HG03066 (cell line): ENCODE data around the gene NKIRAS2.

Experiments
- ATAC-seq: cut with Tn5 transposase; IDR thresholded peaks from one replicate; pipeline ENCODE4 v1.9.1; 2021; ENCODE audit warnings: low read depth; ENCODE audit not compliant: unreplicated experiment

Gene NKIRAS2

DNA sequence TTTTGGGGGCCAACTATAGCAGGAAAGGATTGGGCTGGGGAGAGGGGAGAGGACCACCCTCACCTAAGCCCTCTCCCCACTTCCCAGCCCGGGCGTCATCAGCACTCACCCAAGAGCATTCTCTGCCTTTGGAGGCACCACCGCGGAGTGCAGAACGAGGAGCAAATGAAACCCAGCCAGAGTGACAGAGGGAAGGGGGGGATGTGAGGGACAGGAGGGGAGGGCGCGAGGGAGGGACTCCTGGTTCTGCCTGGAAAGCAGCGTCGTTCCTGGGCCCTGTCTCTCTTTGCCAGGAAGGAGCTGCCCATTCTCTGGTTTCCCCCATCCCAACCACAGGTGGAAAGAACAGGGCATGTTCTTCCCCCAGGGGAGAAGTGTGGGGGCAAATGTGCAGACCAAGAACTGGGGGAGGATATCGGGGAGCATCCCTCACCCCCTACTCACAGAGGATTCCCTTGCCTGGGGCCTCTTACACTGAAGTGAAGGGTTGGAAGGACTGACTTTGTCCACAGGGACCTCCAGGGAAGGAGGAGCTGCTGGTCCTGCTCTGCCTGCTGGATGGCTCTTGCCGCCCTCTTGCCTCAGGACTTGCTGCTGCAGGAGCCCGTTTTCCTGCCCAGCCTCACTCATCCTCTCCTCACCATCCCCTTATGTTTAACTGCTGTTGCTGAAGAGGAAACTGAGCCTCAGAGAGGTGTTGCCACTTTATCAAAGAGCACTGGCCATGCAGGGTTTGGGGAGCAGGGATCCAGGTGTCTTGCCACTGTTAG is 34.0 kb downstream of the NKIRAS2 start:
- ATAC-seq = no peak

DNA sequence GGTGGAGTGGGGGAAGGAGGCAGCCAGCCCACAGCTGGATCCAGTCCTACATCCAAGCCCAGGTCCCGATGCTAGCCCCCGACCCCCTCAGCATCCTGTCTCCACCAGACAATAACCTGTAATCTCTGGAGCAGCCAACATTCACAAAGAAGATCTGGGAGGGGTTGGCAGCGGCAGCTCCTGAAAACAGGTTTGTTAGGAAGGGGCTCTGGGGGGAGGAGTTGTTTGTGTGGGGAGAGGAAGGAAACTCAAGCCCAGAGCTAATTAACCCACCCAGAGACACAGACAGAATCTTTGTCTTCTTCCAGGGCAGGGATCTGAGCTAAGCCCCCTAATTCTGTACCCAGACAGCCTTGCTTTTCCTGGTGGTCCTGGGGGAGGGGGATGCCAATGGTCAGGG is 35.1 kb downstream of the NKIRAS2 start:
- ATAC-seq = no peak

DNA sequence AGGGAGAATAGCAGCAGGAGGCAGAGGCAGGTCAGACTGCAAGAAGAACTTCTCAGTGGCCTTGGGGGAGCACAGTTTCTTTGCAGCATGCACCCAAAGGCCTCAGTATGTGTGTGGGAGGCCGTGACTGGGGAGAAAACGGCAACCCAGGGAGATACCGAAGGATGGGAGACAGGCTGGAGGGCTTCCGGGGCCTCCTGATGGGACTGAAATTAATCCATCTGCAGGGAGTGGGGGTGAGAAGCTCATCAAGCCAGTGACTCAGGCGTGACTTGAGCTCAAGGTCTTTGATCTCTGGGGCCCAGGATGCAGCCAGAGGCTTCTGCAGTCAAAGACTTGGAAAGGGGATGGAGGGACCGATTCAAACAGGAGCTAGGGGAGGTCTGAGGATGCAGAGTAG is 35.6 kb downstream of the NKIRAS2 start:
- ATAC-seq = no peak

DNA sequence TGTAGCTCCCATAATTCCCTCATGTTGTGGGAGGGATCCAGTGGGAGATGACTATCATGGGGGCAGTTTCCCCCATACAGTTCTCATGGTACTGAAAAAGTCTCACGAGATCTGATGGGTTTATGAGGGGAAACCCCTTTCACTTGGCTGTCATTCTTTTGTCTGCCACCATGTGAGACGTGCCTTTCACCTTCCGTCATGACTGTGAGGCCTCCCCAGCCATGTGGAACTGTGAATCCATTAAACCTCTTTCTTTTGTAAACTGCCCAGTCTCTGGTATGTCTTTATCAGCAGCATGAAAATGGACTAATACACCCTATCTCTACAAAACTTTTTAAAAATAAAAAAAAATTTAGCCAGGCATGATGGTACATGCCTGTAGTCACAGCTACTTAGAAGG is 36.7 kb downstream of the NKIRAS2 start:
- no peak for ATAC-seq

DNA sequence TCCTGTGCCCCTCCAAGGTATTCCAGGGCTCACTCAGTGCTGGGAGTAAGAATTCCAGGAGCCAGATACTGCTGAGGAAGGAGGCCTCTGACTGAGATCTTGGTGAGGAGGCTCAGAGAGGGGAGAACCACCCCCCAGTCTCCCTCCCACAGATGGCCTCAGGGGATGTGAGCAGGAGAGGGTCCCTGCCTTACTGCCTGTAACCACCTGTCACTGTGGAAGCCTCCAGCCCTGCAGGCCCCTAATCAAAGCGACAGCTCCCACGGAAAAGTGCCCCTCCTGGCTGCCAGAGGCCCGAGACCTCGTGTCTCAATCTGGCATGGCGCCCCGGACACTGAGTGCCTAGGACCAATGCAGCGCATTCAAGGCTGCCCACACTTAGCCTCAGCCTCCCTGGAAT is 38.2 kb downstream of the NKIRAS2 start:
- ATAC-seq = no peak

DNA sequence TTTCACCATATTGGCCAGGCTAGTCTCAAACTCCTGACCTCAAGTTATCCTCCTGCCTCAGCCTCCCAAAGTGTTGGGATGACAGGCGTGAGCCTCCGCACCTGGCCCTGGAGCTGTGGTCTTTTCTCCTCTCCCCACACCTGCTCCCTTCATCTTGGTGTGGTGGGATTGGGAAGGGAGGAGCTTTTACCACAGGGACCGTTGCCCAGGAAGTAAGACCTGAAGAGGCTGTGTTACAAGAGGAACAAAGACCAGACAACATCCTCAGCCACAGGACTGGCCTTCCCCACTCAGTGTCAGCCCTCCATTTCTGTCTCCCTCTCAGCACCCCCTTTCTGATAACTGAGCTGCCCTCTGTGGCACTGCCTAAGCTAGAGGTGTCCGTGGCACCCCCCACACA is 39.9 kb downstream of the NKIRAS2 start:
- ATAC-seq = no peak

DNA sequence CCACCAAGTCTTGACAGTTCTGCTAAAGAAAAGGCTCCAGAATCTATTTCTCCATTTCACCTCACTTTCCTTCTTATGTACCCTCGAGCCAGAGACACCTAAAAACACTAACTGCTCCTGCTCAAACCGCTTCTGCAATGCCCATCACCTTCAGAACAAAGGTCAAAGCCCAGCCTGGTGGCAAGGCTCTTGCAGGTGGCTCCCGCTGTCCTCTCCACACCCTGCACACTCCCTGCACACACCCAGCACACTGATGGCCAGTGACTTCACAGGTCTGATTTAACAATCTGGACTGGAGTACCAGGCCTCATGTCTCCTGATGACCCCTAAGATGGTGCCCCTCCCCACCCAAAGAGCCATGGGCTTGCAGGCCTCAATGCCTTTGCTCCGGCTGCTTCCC is 40.3 kb downstream of the NKIRAS2 start:
- no peak for ATAC-seq

DNA sequence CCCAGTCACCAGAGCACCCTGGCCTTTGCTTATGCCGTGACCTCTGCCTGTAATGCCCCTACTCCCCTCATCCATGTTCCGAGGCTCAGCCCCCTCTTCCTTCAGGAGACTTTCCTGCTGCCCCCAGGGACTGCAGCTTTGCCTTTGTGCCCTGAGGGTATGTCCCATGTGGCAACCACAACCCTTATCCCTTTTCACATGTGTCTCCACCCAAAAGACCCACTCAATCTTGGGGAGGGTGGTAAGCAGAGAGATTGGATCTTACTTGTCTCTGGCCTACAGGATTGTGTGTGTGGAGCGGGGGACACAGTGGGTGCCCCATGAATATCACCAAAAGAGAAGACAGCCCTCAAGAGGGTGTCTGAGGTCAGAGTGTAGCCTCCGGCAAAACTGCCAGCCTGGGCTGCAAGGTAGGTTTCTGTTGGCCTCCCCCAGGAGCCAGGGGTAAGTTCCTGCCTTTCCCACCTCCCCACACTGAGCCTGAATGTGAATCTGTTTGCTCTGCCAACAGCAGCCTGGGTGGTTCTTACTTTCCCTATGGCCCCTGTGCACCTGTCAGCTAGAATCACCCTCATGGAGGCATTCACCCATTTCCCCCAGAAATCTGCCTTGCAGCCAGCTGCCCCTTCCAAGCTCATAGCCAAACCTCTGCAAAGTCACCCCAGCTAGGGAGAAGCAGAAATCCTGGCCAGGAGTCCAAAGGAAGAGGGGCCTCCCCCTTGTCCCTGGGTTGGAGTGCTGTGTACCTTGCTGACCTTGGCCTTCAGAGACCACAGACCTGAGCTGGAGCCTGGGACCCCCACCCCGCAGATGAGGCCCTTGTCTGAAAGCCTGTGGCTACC is 42.0 kb downstream of the NKIRAS2 start:
- ATAC-seq = no peak

DNA sequence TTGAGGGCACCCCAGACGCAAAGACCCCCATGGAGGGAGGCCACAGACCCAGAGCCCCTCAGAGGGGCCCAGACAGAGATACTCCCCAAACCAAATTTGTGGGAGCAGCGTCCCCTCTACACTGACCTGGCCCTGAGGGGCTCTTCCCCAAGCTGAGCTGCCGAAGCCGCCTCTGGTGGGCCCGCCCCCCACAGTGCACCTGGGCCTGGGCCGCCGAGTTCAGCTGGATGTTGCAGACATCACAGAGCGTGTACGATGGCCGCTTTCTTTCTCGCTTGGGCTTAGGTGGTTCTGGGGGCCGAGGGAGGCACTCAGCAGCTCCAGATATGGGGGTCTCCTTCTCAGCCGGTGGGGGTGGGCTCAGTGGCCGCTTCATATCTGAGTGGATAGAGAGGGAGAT is 42.8 kb downstream of the NKIRAS2 start:
- no peak for ATAC-seq

DNA sequence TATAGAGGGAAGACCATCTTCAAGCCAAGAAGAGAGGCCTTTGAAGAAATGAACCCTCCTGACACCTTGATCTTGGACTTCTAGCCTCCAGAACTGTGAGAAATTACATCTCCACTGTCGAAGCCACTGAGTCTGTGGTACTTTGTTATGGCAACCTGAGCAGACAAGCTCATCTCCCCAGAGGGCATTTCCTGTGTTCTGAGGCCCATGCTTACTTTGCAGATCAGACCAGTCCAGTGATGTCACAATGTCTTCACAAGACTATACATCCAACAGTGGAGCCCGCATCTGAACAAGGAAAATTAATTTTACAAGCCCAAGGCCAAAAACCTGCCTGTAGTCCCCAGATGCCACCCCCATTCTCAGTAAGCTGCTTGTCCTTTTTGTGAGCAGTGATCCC is 45.3 kb downstream of the NKIRAS2 start:
- ATAC-seq = no peak

DNA sequence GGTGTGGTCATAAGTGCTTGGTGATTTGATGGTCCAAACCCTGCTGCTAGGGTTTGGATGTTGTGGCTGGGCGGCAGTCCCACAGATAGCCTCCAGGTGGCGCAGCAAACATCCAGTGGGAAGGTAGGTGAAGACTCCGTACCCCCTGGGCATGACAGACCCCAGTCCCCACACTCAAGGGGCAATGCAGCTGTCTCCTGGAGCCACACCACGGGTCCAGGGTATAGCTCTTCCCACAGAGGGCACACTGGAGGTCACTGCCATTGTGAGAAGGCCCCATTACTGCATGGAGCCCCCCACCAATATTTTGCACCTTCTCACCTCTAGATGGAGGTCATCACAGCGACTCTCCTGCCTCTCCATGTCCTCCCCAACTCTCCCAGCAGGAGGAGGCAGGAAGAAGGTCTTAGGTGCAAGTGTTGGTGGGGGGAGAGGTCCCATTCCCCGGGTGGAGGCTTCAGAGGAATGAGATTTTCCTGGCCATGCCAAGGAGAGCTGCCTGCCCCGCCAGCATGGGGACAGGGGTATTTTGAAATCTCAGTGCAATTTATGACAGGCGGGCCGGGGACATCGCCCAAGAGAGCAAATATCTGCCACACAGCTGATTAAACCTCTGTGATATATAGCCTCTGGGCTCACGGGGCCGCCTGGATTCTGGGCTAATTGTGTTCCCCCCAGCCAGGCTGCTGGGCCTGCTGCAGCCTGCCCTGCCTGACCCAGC is 47.6 kb downstream of the NKIRAS2 start:
- ATAC-seq = no peak

DNA sequence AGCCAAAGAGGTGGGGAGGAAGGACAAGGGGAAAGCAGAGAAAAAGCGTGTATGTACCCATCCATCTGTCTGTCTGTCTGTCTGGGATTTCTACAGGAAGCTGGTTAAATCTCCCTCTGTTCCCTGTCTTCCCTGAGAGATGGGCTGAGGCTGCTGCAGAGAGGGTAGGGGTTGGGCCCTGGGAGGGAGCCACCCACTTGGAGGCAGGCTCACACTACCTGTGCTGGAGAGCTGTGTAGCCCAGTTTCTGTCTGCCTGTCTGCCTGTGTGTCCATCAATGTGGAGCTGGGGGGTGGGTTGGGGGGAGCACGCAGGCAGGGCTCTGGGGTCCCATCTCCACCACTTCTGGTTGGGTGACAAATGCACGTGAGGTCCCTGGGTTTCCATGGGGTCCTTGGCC is 49.1 kb downstream of the NKIRAS2 start:
- ATAC-seq = no peak

DNA sequence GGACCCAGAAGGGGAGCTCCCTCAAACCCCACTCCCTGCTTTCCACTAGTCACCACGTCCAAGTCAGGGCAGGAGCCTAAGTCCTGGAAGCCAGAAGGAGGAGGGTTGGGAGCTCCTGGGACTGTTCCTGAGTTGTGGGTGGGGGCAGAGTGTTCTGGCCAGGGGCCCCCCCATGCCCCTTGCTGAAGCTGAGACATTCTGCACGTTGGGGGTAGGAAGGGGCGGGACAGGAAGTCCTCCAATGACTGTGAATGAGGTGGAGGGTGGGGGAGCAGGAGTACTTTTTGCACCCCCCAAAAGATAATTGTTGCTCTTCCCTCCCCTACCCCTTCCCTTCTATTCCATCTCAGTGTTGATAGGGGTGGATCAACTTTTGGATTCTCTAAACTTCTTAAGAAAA is 51.9 kb downstream of the NKIRAS2 start:
- ATAC-seq = no peak

DNA sequence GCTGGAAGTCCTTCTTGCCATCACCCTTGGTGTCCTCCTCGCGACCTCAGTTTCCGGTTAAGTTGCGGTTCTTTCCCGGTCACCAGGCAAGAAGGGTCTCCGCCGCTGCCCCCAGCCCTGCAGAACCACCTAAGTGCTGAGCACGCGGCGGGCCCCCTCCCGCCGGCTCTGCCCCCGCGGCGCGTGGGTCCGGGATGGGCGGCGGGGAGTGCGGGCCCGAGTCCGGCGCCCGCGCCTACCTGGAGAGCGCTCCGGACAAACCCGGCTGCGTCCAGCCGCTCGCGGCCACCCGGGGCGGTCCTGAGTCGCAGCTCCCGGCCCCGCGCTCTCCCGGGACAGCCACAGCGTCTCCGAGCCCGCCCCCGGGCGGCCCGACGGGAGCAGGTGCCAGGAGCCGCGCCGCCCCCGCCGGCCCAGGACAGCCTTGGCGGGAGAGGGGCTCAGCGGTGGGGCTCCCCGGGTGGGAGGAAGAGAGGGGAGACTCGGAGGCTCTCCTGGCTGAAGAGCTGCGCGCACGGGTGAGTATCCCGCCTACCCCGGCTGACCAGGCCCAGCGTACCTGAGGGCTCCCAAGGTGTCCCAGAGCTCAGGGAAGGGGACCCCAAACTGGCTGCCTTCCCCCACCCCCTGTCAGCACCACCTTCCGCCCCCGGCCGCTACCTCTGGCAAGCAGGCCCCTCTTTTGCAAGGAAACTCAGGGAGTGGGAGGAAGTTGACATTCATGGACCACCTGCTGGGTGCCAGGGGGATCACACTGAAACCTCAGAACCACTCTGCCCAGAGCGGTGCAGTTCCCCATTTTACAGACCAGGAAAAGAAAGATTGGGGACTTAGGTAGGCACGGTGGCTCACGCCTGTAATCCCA is 52.7 kb downstream of the NKIRAS2 start:
- no peak for ATAC-seq
